Tibial nerve (tissue), 4 donors: Measurements from ENCODE around the gene CADPS2.

Source experiments
- CTCF ChIP-seq, 5 experiments: fragments of 200-600 bp in 3 of 5; fragments of 450-650 bp in 2 of 5; sonication (generic) in 3 of 5; IDR thresholded peaks; one replicate each; pipeline ENCODE4 v1.5.1; 2016 to 2019; ENCODE audit warnings: antibody characterized with exemption in 5 of 5, mild to moderate bottlenecking in 3 of 5, moderate library complexity in 2 of 5
- EP300 ChIP-seq, 2 donors: sonication (generic); formaldehyde crosslinking; IDR thresholded peaks; one replicate each; pipeline ENCODE4 v1.6.1; 2017; ENCODE audit warnings: antibody characterized with exemption in 2 of 2, mild to moderate bottlenecking in 1 of 2
- POLR2A ChIP-seq, 2 donors: fragments of 450-650 bp; IDR thresholded peaks; one replicate each; pipeline ENCODE4 v1.6.1; 2017; ENCODE audit warnings: antibody characterized with exemption in 2 of 2, mild to moderate bottlenecking in 2 of 2, moderate library complexity in 2 of 2

- no peak for TF ChIP-seq CTCF (IDR thresholded peaks at IDR 0.05)
- no peak for TF ChIP-seq POLR2A (IDR thresholded peaks at IDR 0.05)
- TF ChIP-seq EP300 (IDR thresholded peaks at IDR 0.05): no peak
Measured at GRCh38 chr7:122727759-122728158, 158.5 kb downstream of the CADPS2 start.
